GM12878 (cell line): ENCODE measurements around the gene ARHGAP11B.
"Not testable (repeated sequence)": the region's sequence is repeated elsewhere in the genome, so short reads cannot be mapped to it uniquely, and the experiment has no call there.

Source experiments
- ATAC-seq: fragments of 200-7000 bp; cut with Tn5 transposase; 3 replicates; pipeline ENCODE4 v1.9.1; 2020; ENCODE audit warnings: mild to moderate bottlenecking, moderate library complexity
- BruUV-seq: library from RNA; stranded (reverse); fragments of 400-500 nt; replicated peaks from 2 replicates; lab custom pipeline; 2021; lab: Mats Ljungman, UMichigan
- CTCF ChIA-PET: fragments of 300-600 bp; sonication (Branson Sonifier 250); formaldehyde crosslinking; extraction: SDS; loops from one replicate; lab custom pipeline; 2021; ENCODE audit warnings: inconsistent platforms; lab: Yijun Ruan, JAX
- POLR2A ChIA-PET: fragments of 350-600 bp; formaldehyde crosslinking; extraction: SDS; loops from one replicate; lab custom pipeline; 2021; ENCODE audit warnings: inconsistent platforms; lab: Charles Lee
- RAD21 ChIA-PET: fragments of 300-600 bp; sonication (Branson Sonifier 250); formaldehyde crosslinking; loops from one replicate; lab custom pipeline; 2023; ENCODE audit warnings: antibody characterized with exemption; ENCODE audit not compliant: unreplicated experiment; lab: Charles Lee
- SMC1A ChIA-PET: fragments of 300-600 bp; sonication (Branson Sonifier 250); formaldehyde crosslinking; loops from one replicate; lab custom pipeline; 2023; ENCODE audit not compliant: unreplicated experiment, uncharacterized antibody; lab: Charles Lee
- DNase-seq: peaks from one replicate; pipeline ENCODE4 v3.0.0-alpha.2; 2011; ENCODE audit warnings: low read depth, low spot score
- FAIRE-seq: peaks from 3 replicates; lab custom pipeline; 2011; peaks lifted over from hg19 to GRCh38; lab: Jason Lieb, UNC
- H2AFZ ChIP-seq: 2 replicates; pipeline ENCODE4 v1.6.0; 2011; ENCODE audit warnings: low read depth, low read length, control low read depth; ENCODE audit not compliant: control insufficient read depth
- H3K27ac ChIP-seq: 2 replicates; pipeline ENCODE4 v1.5.1; 2011; ENCODE audit warnings: control low read depth; ENCODE audit not compliant: control insufficient read depth, insufficient read depth
- H3K27me3 ChIP-seq, 2 experiments: replicated peaks in 1 of 2; 2 replicates each; pipeline versions ENCODE4 v1.6.0 to v1.6.1; 2011; ENCODE audit warnings: low read length in 1 of 2; ENCODE audit not compliant: control insufficient read depth in 2 of 2, insufficient read depth in 2 of 2
- H3K36me3 ChIP-seq, 2 experiments: 2 replicates each; pipeline ENCODE4 v1.5.1; 2011; ENCODE audit warnings: low read length in 1 of 2; ENCODE audit not compliant: control insufficient read depth in 2 of 2, insufficient read depth in 2 of 2
- H3K4me1 ChIP-seq: 2 replicates; pipeline ENCODE4 v1.6.1; 2011; ENCODE audit warnings: mild to moderate bottlenecking, low read length, moderate library complexity, mixed read lengths; ENCODE audit not compliant: control insufficient read depth, insufficient read depth
- H3K4me2 ChIP-seq: 2 replicates; pipeline ENCODE4 v1.6.0; 2011; ENCODE audit warnings: control low read depth; ENCODE audit not compliant: control insufficient read depth, insufficient read depth
- H3K4me3 ChIP-seq: fragments of 200-600 bp; sonication (generic); 2 replicates; pipeline ENCODE4 v1.5.1; 2016
- H3K79me2 ChIP-seq: 2 replicates; pipeline ENCODE4 v1.6.0; 2011; ENCODE audit warnings: low read length; ENCODE audit not compliant: control insufficient read depth, insufficient read depth
- H3K9ac ChIP-seq: 2 replicates; pipeline ENCODE4 v1.8.0; 2011; ENCODE audit warnings: low read length, control low read depth, mixed read lengths; ENCODE audit not compliant: control insufficient read depth, insufficient read depth
- H3K9me3 ChIP-seq: replicated peaks from 3 replicates; pipeline ENCODE4 v1.5.1; 2011; ENCODE audit warnings: mild to moderate bottlenecking, low read length; ENCODE audit not compliant: control insufficient read depth, insufficient read depth
- H4K20me1 ChIP-seq: 2 replicates; pipeline ENCODE4 v1.6.0; 2011; ENCODE audit not compliant: control insufficient read depth, insufficient read depth
- ATF7 ChIP-seq: fragments of 450-650 bp; IDR thresholded peaks from 2 replicates; pipeline ENCODE4 v1.6.1; 2016; ENCODE audit warnings: low read depth, mild to moderate bottlenecking
- CREB1 ChIP-seq: IDR thresholded peaks from 2 replicates; pipeline ENCODE4 v1.6.1; 2012; ENCODE audit warnings: low read depth, mild to moderate bottlenecking, inconsistent platforms
- EED ChIP-seq: sonication (generic); IDR thresholded peaks from 2 replicates; pipeline ENCODE4 v1.6.1; 2016; ENCODE audit warnings: antibody characterized with exemption, low read depth
- GATAD2B ChIP-seq: fragments of 450-650 bp; conservative IDR thresholded peaks from 2 replicates; pipeline ENCODE4 v1.6.1; 2017; ENCODE audit warnings: low read depth, mild to moderate bottlenecking, moderate library complexity
- MLLT1 ChIP-seq: fragments of 450-650 bp; IDR thresholded peaks from 2 replicates; pipeline ENCODE4 v1.6.1; 2016; ENCODE audit warnings: mild to moderate bottlenecking
- NFYB ChIP-seq: IDR thresholded peaks from 2 replicates; pipeline ENCODE4 v1.6.1; 2011; ENCODE audit warnings: low read depth, mild to moderate bottlenecking, low read length, improper control_type of control experiment, moderate library complexity; ENCODE audit not compliant: insufficient read depth
- NKRF ChIP-seq: fragments of 450-650 bp; conservative IDR thresholded peaks from 2 replicates; pipeline ENCODE4 v1.6.1; 2017; ENCODE audit warnings: mild to moderate bottlenecking, moderate library complexity
- SIN3A ChIP-seq: IDR thresholded peaks from 2 replicates; pipeline ENCODE4 v1.6.1; 2012; ENCODE audit warnings: low read depth, low read length, improper control_type of control experiment
- SIX5 ChIP-seq: IDR thresholded peaks from 2 replicates; pipeline ENCODE4 v1.6.1; 2011; ENCODE audit warnings: mild to moderate bottlenecking, low read depth, low read length, moderate library complexity; ENCODE audit not compliant: severe bottlenecking
- SP1 ChIP-seq: IDR thresholded peaks from one replicate; pipeline ENCODE4 v1.6.1; 2011; ENCODE audit warnings: low read depth, low read length
- TAF1 ChIP-seq: IDR thresholded peaks from 2 replicates; pipeline ENCODE4 v1.6.1; 2011; ENCODE audit warnings: mild to moderate bottlenecking, low read depth, low read length, borderline replicate concordance
- ZNF207 ChIP-seq: fragments of 450-650 bp; IDR thresholded peaks from 2 replicates; pipeline ENCODE4 v1.6.1; 2014; ENCODE audit warnings: antibody characterized with exemption, mild to moderate bottlenecking, borderline replicate concordance
- WGBS: methylation state at CpG from one replicate; pipeline ENCODE4 v1.1.6; 2016; ENCODE audit warnings: low lambda C conversion rate; ENCODE audit not compliant: insufficient replicate concordance, insufficient coverage; ENCODE audit errors: missing lambda C conversion rate; 5-methylcytosine and 5-hydroxymethylcytosine counted together
- in situ Hi-C: fragments of 300-500 bp; cut with MboI; formaldehyde crosslinking; loops from 9 replicates; pipeline ENCODE4 v1.14.3; 2018; ENCODE audit warnings: mixed read lengths
- intact Hi-C: fragments of 100-400 bp; cut with micrococcal nuclease; formaldehyde crosslinking; loops from one replicate; pipeline ENCODE4 v1.14.2; 2022; ENCODE audit not compliant: unreplicated experiment
- TF ChIP-seq, protein P1 (sequence below): fragments of 450-650 bp; IDR thresholded peaks from 2 replicates; pipeline ENCODE4 v1.6.1; 2017; ENCODE audit warnings: borderline replicate concordance

Gene ARHGAP11B

DNA sequence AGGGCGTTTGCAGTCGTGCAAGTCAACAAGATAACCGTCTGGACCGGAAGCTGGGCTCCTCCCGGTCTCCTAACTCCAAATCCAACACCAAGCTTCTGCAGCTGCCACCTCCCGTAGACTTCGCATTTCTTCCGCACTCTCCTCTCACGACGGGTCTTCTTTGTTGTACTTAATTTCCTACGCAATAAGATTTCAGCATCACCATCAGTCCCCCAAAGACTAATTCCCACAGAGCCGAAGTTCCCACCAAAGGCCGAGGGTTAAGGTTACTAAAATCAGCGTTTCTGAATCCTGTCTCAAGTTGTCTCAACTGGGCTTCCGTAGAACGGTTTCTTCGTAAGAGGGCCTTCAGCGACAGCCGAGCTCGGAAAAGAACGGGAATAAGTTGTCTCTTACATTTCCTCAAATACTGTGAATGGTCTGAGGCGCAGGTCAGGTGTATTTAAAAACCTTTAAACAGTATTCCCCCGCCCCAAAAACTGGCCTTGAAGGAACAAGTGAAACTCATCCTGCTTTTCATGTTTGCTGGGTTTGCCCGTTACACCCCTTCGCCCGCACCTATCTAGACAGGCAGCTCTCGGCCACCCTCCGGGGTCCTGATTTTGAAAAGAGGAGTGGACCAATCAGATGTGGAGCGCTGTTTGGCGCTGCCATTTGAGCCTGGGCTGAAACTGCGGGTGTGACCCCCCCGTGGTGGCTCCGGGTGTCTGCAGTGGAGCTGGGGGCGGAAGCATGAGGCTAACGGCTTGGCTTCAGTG is at the start of gene ARHGAP11B (continued):
- TF ChIP-seq, protein P1, sequence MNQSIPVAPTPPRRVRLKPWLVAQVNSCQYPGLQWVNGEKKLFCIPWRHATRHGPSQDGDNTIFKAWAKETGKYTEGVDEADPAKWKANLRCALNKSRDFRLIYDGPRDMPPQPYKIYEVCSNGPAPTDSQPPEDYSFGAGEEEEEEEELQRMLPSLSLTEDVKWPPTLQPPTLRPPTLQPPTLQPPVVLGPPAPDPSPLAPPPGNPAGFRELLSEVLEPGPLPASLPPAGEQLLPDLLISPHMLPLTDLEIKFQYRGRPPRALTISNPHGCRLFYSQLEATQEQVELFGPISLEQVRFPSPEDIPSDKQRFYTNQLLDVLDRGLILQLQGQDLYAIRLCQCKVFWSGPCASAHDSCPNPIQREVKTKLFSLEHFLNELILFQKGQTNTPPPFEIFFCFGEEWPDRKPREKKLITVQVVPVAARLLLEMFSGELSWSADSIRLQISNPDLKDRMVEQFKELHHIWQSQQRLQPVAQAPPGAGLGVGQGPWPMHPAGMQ, result peak; percentile 90
- peak; percentile 74; the same call in 1 of the 2 replicates for TF ChIP-seq ZNF207
- TF ChIP-seq ATF7, result peak; percentile 39
- TF ChIP-seq NKRF, result peak; percentile 99
- TF ChIP-seq SIN3A, result peak; percentile 96
- TF ChIP-seq NFYB, result peak; percentile 77
- TF ChIP-seq SIX5, result peak; percentile 3
- peak; percentile 11 for TF ChIP-seq SP1
- TF ChIP-seq GATAD2B, result 0 out of 2 replicates have a peak, but pooled peaks have one; percentile 52
- 0 out of 2 replicates have a peak, but pooled peaks have one; percentile 19 for TF ChIP-seq MLLT1
- TF ChIP-seq CREB1, result 0 out of 2 replicates have a peak, but pooled peaks have one; percentile 16
- TF ChIP-seq TAF1, result peak; percentile 37; the same call in 1 of the 2 replicates
- 0 out of 2 replicates have a peak, but pooled peaks have one; percentile 26 for TF ChIP-seq EED

- H3K27ac ChIP-seq, H3K36me3 ChIP-seq, BruUV-seq, FAIRE-seq, RAD21 ChIA-PET, H4K20me1 ChIP-seq, H3K4me2 ChIP-seq, POLR2A ChIA-PET, H3K79me2 ChIP-seq, H3K4me1 ChIP-seq, ATAC-seq, intact Hi-C loops, H3K4me3 ChIP-seq, CTCF ChIA-PET, H3K9me3 ChIP-seq, SMC1A ChIA-PET, H2AFZ ChIP-seq, in situ Hi-C loops, H3K27me3 ChIP-seq, DNase-seq, H3K9ac ChIP-seq: not testable (repeated sequence)
- WGBS, result no CpG with 5 or more reads among the region's 6 CpGs
These were observed 46.4 kb upstream of the ARHGAP11B start for GRCh38 chr15:30579394-30579970.
